Heart left ventricle (tissue), 13 donors: Measurements from ENCODE around the gene SPON2.
"Not testable (repeated sequence)": the region's sequence is repeated elsewhere in the genome, so short reads cannot be mapped to it uniquely, and the experiment has no call there.

Source experiments
- CTCF ChIP-seq, 12 donors: fragments of 200-600 bp; sonication (generic) in 4 of 12; IDR thresholded peaks; one replicate each; pipeline versions ENCODE4 v1.5.0 to v1.8.0; 2018 to 2022; ENCODE audit warnings: antibody characterized with exemption in 12 of 12, mild to moderate bottlenecking in 5 of 12
- POLR2A ChIP-seq, 2 donors: fragments of 450-650 bp; IDR thresholded peaks; one replicate each; pipeline ENCODE4 v1.6.1; 2017; ENCODE audit warnings: antibody characterized with exemption in 2 of 2, mild to moderate bottlenecking in 2 of 2, moderate library complexity in 2 of 2
- donor health status: ischemic (EF 13 %, LVEDD 7.1; RV severe dilation, severe dysfunction).
- donor health status: DM: no; HTN: yes; CAD: no.
- donor health status: DM: no; HTN: no; CAD: no.
- donor health status: ischemic (EF 25% LVEDD 6.9; RV normal size, moderate dysfunction).
- donor health status: ischemic (EF 25% LVEDD 5.7; RV mildly dilated, moderate dysfunction).
- donor health status: ischemic (EF 35%, LVEDD 5.7; RV mildly dilated, moderate dysfunction).
- donor health status: nonischemic (EF 11% LVEDD 7.7; RV severe dilation, severe dysfunction).
- donor health status: DM: yes; HTN: yes; CAD: no.
- donor health status: PGD.
- donor health status: ischemic (EF 29% LVEDD 5.4; RV normal size, mild dysfunction).
- donor health status: nonischemic (EF 23%, LVEDD 6.1; RV moderate dilation, normal function).

GRCh38 chr4:1125466-1125865 lies 46.9 kb downstream of the SPON2 start:
- not testable (repeated sequence) for TF ChIP-seq POLR2A, CTCF (IDR thresholded peaks at IDR 0.05)
